ENCODE data around the gene UMOD. TPM values are rescaled to one million over a fixed set of nuclear protein-coding genes. Genes with fewer than 3 reads are reported as not detected.

UMOD gene
- total and polyA plus RNA-seq, 2 experiments from 2014 or later = not detected

DNA sequence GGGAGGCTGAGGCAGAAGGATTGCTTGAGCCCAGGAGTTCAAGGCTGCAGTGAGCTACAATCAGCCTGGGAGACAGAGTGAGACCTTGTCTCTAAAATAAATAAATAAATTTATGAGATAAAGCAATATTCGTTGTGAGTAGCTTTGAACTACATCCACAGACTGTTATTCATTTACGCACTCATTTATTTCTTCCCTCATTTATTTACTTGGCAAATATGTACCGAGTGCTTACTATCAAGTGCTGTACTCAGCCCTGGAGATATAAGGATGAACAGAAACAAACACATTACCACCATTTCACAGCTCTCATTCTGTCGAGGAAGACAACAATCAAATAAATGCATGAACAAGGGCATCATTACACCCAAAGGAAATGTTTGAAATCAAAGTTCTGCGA, 24.7 kb upstream of the UMOD start:
- H3K79me2 ChIP-seq = no peaks in the 10 kb centered on the region
- TF ChIP-seq EZH2phosphoT487 (IDR thresholded peaks at IDR 0.05; ENCODE audit: low read depth, severe bottlenecking, unreplicated experiment) (no peak), EZH2 (IDR thresholded peaks at IDR 0.05; ENCODE audit: borderline replicate concordance) (no peak)
- TF ChIP-seq, protein P1, sequence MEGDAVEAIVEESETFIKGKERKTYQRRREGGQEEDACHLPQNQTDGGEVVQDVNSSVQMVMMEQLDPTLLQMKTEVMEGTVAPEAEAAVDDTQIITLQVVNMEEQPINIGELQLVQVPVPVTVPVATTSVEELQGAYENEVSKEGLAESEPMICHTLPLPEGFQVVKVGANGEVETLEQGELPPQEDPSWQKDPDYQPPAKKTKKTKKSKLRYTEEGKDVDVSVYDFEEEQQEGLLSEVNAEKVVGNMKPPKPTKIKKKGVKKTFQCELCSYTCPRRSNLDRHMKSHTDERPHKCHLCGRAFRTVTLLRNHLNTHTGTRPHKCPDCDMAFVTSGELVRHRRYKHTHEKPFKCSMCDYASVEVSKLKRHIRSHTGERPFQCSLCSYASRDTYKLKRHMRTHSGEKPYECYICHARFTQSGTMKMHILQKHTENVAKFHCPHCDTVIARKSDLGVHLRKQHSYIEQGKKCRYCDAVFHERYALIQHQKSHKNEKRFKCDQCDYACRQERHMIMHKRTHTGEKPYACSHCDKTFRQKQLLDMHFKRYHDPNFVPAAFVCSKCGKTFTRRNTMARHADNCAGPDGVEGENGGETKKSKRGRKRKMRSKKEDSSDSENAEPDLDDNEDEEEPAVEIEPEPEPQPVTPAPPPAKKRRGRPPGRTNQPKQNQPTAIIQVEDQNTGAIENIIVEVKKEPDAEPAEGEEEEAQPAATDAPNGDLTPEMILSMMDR (IDR thresholded peaks at IDR 0.05; ENCODE audit: poor library complexity) = no peak
- no peak overlapping the region for H3K4me3 ChIP-seq
- peaks cover 5% of the 10 kb centered on the region for H3K27me3 ChIP-seq
- no peaks in the 10 kb centered on the region for H3K4me1 ChIP-seq (ENCODE audit: insufficient read depth)
- no peaks in the 10 kb centered on the region for H3K9me2 ChIP-seq (replicated peaks; ENCODE audit: insufficient read depth)
- no peak overlapping the region for H3K27ac ChIP-seq
- no peak for DNase-seq (ENCODE audit: low spot score)
- H4K20me1 ChIP-seq (ENCODE audit: insufficient read depth, poor library complexity, severe bottlenecking) = no peaks in the 10 kb centered on the region
- 57% methylated on average over 5 of the region's 5 CpGs for WGBS (ENCODE audit: low lambda C conversion rate, missing lambda C conversion rate)
- H3K4me2 ChIP-seq = no peak overlapping the region
- H3K36me3 ChIP-seq (replicated peaks; ENCODE audit: insufficient read depth, low read depth) = no peaks in the 10 kb centered on the region
- H2AFZ ChIP-seq = no peak overlapping the region
- H3K9me3 ChIP-seq (ENCODE audit: low read depth) = no peaks in the 10 kb centered on the region

DNA sequence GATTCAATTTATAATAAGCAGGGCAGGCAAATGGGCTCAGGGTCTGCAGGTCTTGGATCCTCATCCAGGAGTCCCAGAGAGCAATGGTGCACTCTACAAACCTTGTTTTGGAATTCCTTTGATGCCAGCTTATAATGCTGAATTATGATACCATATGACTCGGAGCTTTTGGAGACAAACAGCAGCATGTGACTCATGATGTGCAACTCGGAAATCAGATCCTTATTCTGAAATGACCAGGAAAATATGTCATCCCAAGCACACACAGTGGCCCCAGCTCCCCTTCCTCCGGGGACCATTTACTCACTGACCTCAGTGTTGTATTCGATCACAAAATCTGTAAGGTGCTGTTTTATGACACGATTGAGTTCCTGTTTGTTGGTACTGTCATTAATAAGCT, 20.2 kb upstream of the UMOD start:
- Histone ChIP-seq H3K36me3 (replicated peaks; ENCODE audit: insufficient read depth, low read depth) (no peaks in the 10 kb centered on the region), H4K20me1 (ENCODE audit: insufficient read depth, poor library complexity, severe bottlenecking) (no peaks in the 10 kb centered on the region), H3K4me3 (no peak overlapping the region), H3K4me1 (ENCODE audit: insufficient read depth) (no peaks in the 10 kb centered on the region), H2AFZ (no peak overlapping the region), H3K9me3 (ENCODE audit: low read depth) (no peaks in the 10 kb centered on the region), H3K4me2 (no peak overlapping the region), H3K27me3 (peaks cover 5% of the 10 kb centered on the region), H3K27ac (no peak overlapping the region), H3K9me2 (replicated peaks; ENCODE audit: insufficient read depth) (no peaks in the 10 kb centered on the region), H3K79me2 (no peaks in the 10 kb centered on the region)
- 82% methylated on average over 5 of the region's 5 CpGs for WGBS (ENCODE audit: low lambda C conversion rate, missing lambda C conversion rate)
- no peak for TF ChIP-seq EZH2 (IDR thresholded peaks at IDR 0.05; ENCODE audit: borderline replicate concordance)
- TF ChIP-seq, protein P1 (IDR thresholded peaks at IDR 0.05; ENCODE audit: poor library complexity) = no peak
- no peak for TF ChIP-seq EZH2phosphoT487 (IDR thresholded peaks at IDR 0.05; ENCODE audit: low read depth, severe bottlenecking, unreplicated experiment)
- no peak for DNase-seq (ENCODE audit: low spot score)

DNA sequence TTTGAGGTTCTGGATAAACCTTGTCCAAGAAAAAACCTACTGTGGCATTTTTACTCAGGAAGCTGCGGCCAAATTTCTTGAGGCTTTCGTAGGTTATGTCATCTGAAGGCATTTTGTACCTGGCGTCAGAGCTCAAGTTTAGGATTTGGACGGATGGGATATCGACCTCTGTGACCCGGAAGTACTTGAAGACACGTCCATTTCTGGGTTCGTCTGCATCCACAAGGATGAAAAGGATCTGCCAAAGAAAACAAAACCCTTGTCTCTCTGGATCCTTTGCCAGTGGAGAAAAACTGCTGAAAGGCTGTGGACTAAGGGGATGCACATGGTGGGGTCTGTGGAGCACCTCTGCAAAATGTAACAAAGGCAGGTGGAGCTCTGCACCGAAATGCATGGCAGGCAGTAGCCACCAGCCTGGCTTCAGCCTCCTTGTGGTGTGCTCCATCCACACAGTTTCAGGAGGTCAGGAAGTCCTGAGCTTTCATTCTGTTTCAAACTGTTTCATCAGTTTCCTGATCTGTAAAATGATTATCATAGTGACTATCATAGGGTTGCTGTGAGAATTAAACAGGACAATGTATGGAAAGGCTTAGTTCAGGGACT, 17.0 kb upstream of the UMOD start:
- DNase-seq (ENCODE audit: low spot score) = no peak
- Histone ChIP-seq H3K4me1 (ENCODE audit: insufficient read depth) (no peaks in the 10 kb centered on the region), H3K79me2 (no peaks in the 10 kb centered on the region), H3K9me3 (ENCODE audit: low read depth) (no peaks in the 10 kb centered on the region), H3K36me3 (replicated peaks; ENCODE audit: insufficient read depth, low read depth) (no peaks in the 10 kb centered on the region), H3K27me3 (no peaks in the 10 kb centered on the region), H3K4me2 (no peak overlapping the region), H3K9me2 (replicated peaks; ENCODE audit: insufficient read depth) (no peaks in the 10 kb centered on the region), H3K4me3 (no peak overlapping the region), H3K27ac (no peak overlapping the region), H4K20me1 (ENCODE audit: insufficient read depth, poor library complexity, severe bottlenecking) (no peaks in the 10 kb centered on the region), H2AFZ (no peak overlapping the region)
- TF ChIP-seq, protein P1 (IDR thresholded peaks at IDR 0.05; ENCODE audit: poor library complexity) = no peak
- WGBS (ENCODE audit: low lambda C conversion rate, missing lambda C conversion rate) = 88% methylated on average over 9 of the region's 9 CpGs

DNA sequence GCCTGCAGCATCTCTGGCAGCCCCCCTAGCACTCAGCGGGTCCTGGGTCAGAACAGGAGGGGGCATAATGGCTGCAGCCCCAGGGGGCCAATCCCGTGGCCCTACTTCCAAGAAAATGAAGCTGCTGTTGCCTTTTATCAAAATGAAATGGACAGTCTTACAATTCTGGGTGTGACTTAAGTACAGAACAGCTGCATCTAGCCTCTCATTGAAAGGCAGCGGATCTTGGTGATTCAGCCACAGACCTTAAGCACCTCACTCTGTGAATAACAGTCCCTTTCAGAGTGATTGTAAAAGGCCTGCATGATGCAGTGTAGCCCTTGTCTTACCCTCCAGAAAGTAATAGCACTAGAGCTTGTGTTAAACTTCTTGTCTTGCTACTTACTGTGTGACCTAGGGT, 11.5 kb upstream of the UMOD start:
- Histone ChIP-seq H3K36me3 (replicated peaks; ENCODE audit: insufficient read depth, low read depth) (no peaks in the 10 kb centered on the region), H4K20me1 (ENCODE audit: insufficient read depth, poor library complexity, severe bottlenecking) (no peaks in the 10 kb centered on the region), H2AFZ (no peak overlapping the region), H3K27ac (no peak overlapping the region), H3K4me2 (no peak overlapping the region), H3K4me1 (ENCODE audit: insufficient read depth) (no peaks in the 10 kb centered on the region), H3K27me3 (peaks cover 9% of the 10 kb centered on the region), H3K9me2 (replicated peaks; ENCODE audit: insufficient read depth) (no peaks in the 10 kb centered on the region), H3K79me2 (no peaks in the 10 kb centered on the region), H3K9me3 (ENCODE audit: low read depth) (no peaks in the 10 kb centered on the region), H3K4me3 (no peak overlapping the region)
- DNase-seq (ENCODE audit: low spot score) = no peak
- TF ChIP-seq EZH2 (IDR thresholded peaks at IDR 0.05; ENCODE audit: borderline replicate concordance) (no peak), EZH2phosphoT487 (IDR thresholded peaks at IDR 0.05; ENCODE audit: low read depth, severe bottlenecking, unreplicated experiment) (no peak)
- TF ChIP-seq, protein P1 (IDR thresholded peaks at IDR 0.05; ENCODE audit: poor library complexity) = no peak
- 85% methylated on average over 3 of the region's 3 CpGs for WGBS (ENCODE audit: low lambda C conversion rate, missing lambda C conversion rate)

All from hepatocyte (in vitro differentiated cells).